ENCODE data around the gene PDK2.
A peak's percentile ranks its signal among the peaks of the same experiment; 100 is the strongest.

PDK2 gene

GRCh38 chr17:50080096-50080480 lies 15.1 kb upstream of the PDK2 start:
- DNase-seq: no peak

GRCh38 chr17:50080827-50081226 lies 14.3 kb upstream of the PDK2 start:
- no peak for DNase-seq

- no peak for DNase-seq
Measured at GRCh38 chr17:50081757-50082156, 13.4 kb upstream of the PDK2 start.

- DNase-seq: peak; percentile 83
Measured at GRCh38 chr17:50087246-50087911, 7.8 kb upstream of the PDK2 start.

- no peak for DNase-seq
Measured at GRCh38 chr17:50087912-50088405, 7.2 kb upstream of the PDK2 start.

- no peak for DNase-seq
Measured at GRCh38 chr17:50088952-50089825, 6.0 kb upstream of the PDK2 start.

GRCh38 chr17:50090071-50090470 lies 5.1 kb upstream of the PDK2 start:
- DNase-seq: no peak

GRCh38 chr17:50090971-50091917 lies 3.9 kb upstream of the PDK2 start:
- no peak for DNase-seq

GRCh38 chr17:50091918-50092285 lies 3.2 kb upstream of the PDK2 start:
- no peak for DNase-seq

- DNase-seq: no peak
Measured at GRCh38 chr17:50093246-50093645, 1.9 kb upstream of the PDK2 start.

GRCh38 chr17:50093807-50094206 lies 1.3 kb upstream of the PDK2 start:
- no peak for DNase-seq

GRCh38 chr17:50094243-50094752 lies 853 bp upstream of the PDK2 start:
- peak; percentile 93 for DNase-seq

- no peak for DNase-seq
Measured at GRCh38 chr17:50095626-50096037, 481 bp downstream of the PDK2 start.

GRCh38 chr17:50096092-50096491 lies 941 bp downstream of the PDK2 start:
- DNase-seq: no peak

GRCh38 chr17:50096758-50097157 lies 1.6 kb downstream of the PDK2 start:
- DNase-seq: no peak

GRCh38 chr17:50097455-50097854 lies 2.3 kb downstream of the PDK2 start:
- DNase-seq: no peak

GRCh38 chr17:50097926-50098325 lies 2.8 kb downstream of the PDK2 start:
- no peak for DNase-seq

- DNase-seq: no peak
Measured at GRCh38 chr17:50098583-50098982, 3.4 kb downstream of the PDK2 start.

GRCh38 chr17:50099003-50099402 lies 3.9 kb downstream of the PDK2 start:
- no peak for DNase-seq

- DNase-seq: no peak
Measured at GRCh38 chr17:50100480-50100883, 5.3 kb downstream of the PDK2 start.

- DNase-seq: no peak
Measured at GRCh38 chr17:50100921-50101345, 5.8 kb downstream of the PDK2 start.

- DNase-seq: peak; percentile 26
Measured at GRCh38 chr17:50101346-50102163, 6.4 kb downstream of the PDK2 start.

All from OCI-M1 (cell line).